Left lung (tissue), 10 donors: ENCODE measurements around the gene ENOX1. TPM values are rescaled to one million over a fixed set of nuclear protein-coding genes. Genes with fewer than 3 reads are reported as not detected.

Experiments used
- ATAC-seq: fragments of 200-7000 bp; cut with Tn5 transposase; one replicate; pipeline ENCODE4 v1.9.1; 2020; ENCODE audit warnings: moderate library complexity
- DNase-seq, 4 donors: peaks; one replicate each; pipeline ENCODE4 v3.0.0-alpha.2; 2013 to 2020
- H3K27ac ChIP-seq, 2 donors: fragments of 200-600 bp; sonication (generic) in 1 of 2; one replicate each; pipeline versions ENCODE4 v1.5.0 to v1.8.0; 2020 to 2021
- H3K27me3 ChIP-seq, 2 donors: fragments of 200-600 bp; sonication (generic) in 1 of 2; one replicate each; pipeline versions ENCODE4 v1.5.0 to v1.8.0; 2020 to 2021
- H3K36me3 ChIP-seq, 2 donors: fragments of 200-600 bp; sonication (generic) in 1 of 2; one replicate each; pipeline versions ENCODE4 v1.5.0 to v1.8.0; 2020 to 2021
- H3K4me1 ChIP-seq, 2 donors: fragments of 200-600 bp; one replicate each; pipeline ENCODE4 v1.8.0; 2021
- H3K4me3 ChIP-seq, 2 donors: fragments of 200-600 bp; sonication (generic) in 1 of 2; one replicate each; pipeline versions ENCODE4 v1.5.0 to v1.8.0; 2020 to 2021; ENCODE audit warnings: mild to moderate bottlenecking in 1 of 2
- H3K9me3 ChIP-seq, 2 donors: fragments of 200-600 bp; sonication (generic) in 1 of 2; one replicate each; pipeline versions ENCODE4 v1.5.0 to v1.8.0; 2020 to 2021
- CTCF ChIP-seq, 2 donors: fragments of 200-600 bp; sonication (generic) in 1 of 2; IDR thresholded peaks; one replicate each; pipeline versions ENCODE4 v1.5.0 to v1.8.0; 2021; ENCODE audit warnings: antibody characterized with exemption in 2 of 2
- intact Hi-C, 2 donors: fragments of 100-400 bp; cut with DNase I; formaldehyde crosslinking; loops; one replicate each; pipeline versions ENCODE4 v1.11.2 to v1.14.2; 2022
- polyA plus RNA-seq, 6 donors: library from polyadenylated mRNA; unstranded; fragments of 120-200 nt; gene quantifications; one replicate each; pipeline ENCODE4 v1.2.1, GENCODE V29; 2013; ENCODE audit not compliant: insufficient read length in 6 of 6
- total RNA-seq, 2 donors: library from RNA; stranded (reverse); fragmentation: NEBNext Ultra II Directional; extraction: Animal tissue kit (Norgen Biotek cat#: 25700); gene quantifications; one replicate each; pipeline ENCODE4 v1.2.1, GENCODE V29; 2021
- donor health status: DM: no; HTN: yes; CAD: no.
- donor health status: DM: no; HTN: no; CAD: no.

ENOX1 gene
- total and polyA plus RNA-seq, 8 donors = 1.5 to 9.0 (median 6.8) TPM

GRCh38 chr13:43492311-43492710 is 294.5 kb downstream of the ENOX1 start:
- no peaks in the 10 kb centered on the region for H3K4me1 ChIP-seq
- H3K4me3 ChIP-seq = no peak overlapping the region
- peaks cover 0 to 3% of the 10 kb centered on the region in 2 donors for H3K9me3 ChIP-seq
- H3K36me3 ChIP-seq = no peaks in the 10 kb centered on the region
- no peaks in the 10 kb centered on the region for H3K27me3 ChIP-seq
- no peak overlapping the region for H3K27ac ChIP-seq
- no peak for DNase-seq
- no peak for ATAC-seq
- intact Hi-C loops = no loop called here
- TF ChIP-seq CTCF (IDR thresholded peaks at IDR 0.05) = no peak

GRCh38 chr13:43489233-43489632 is 297.5 kb downstream of the ENOX1 start:
- DNase-seq (peak in 2 of 4 donors; percentile 79 to 84), ATAC-seq (peak; percentile 19)
- Histone ChIP-seq H3K4me3 (no peak overlapping the region), H3K36me3 (no peaks in the 10 kb centered on the region), H3K27ac (no peak overlapping the region), H3K9me3 (peaks cover 0 to 3% of the 10 kb centered on the region in 2 donors), H3K4me1 (no peaks in the 10 kb centered on the region), H3K27me3 (no peaks in the 10 kb centered on the region)
- no peak for TF ChIP-seq CTCF (IDR thresholded peaks at IDR 0.05)
- intact Hi-C loops = no loop called here

- H3K27ac ChIP-seq = no peak overlapping the region
- no peak overlapping the region for H3K4me3 ChIP-seq
- peaks cover 0 to 3% of the 10 kb centered on the region in 2 donors for H3K9me3 ChIP-seq
- H3K27me3 ChIP-seq = no peaks in the 10 kb centered on the region
- intact Hi-C loops = no loop called here
- TF ChIP-seq CTCF (IDR thresholded peaks at IDR 0.05) = no peak
- no peaks in the 10 kb centered on the region for H3K4me1 ChIP-seq
- H3K36me3 ChIP-seq = no peaks in the 10 kb centered on the region
- ATAC-seq (no peak), DNase-seq (no peak)
Observed at GRCh38 chr13:43487885-43488284, 298.9 kb downstream of the ENOX1 start.

GRCh38 chr13:43487461-43487860 is 299.3 kb downstream of the ENOX1 start:
- no peak overlapping the region for H3K27ac ChIP-seq
- H3K4me1 ChIP-seq = no peaks in the 10 kb centered on the region
- no peaks in the 10 kb centered on the region for H3K27me3 ChIP-seq
- no peak for DNase-seq
- no peak for TF ChIP-seq CTCF (IDR thresholded peaks at IDR 0.05)
- no peaks in the 10 kb centered on the region for H3K36me3 ChIP-seq
- ATAC-seq = no peak
- intact Hi-C loops = no loop called here
- peaks cover 0 to 3% of the 10 kb centered on the region in 2 donors for H3K9me3 ChIP-seq
- no peak overlapping the region for H3K4me3 ChIP-seq

- TF ChIP-seq CTCF (IDR thresholded peaks at IDR 0.05) = no peak
- DNase-seq (no peak), ATAC-seq (peak; percentile 50)
- H3K4me1 ChIP-seq = no peaks in the 10 kb centered on the region
- no peak overlapping the region for H3K4me3 ChIP-seq
- no peaks in the 10 kb centered on the region for H3K27me3 ChIP-seq
- intact Hi-C loops = no loop called here
- H3K36me3 ChIP-seq = no peaks in the 10 kb centered on the region
- H3K9me3 ChIP-seq = no peaks in the 10 kb centered on the region
- no peak overlapping the region for H3K27ac ChIP-seq
Observed at GRCh38 chr13:43484432-43485225, 302.1 kb downstream of the ENOX1 start.
